SH-SY5Y (cell line): Measurements from ENCODE around the gene FDPS.

Experiments used
- GATA2 ChIP-seq: IDR thresholded peaks from 2 replicates; pipeline ENCODE4 v1.6.1; 2011; ENCODE audit warnings: mild to moderate bottlenecking, low read depth, low read length
- GATA3 ChIP-seq: IDR thresholded peaks from 2 replicates; pipeline ENCODE4 v1.6.1; 2011; ENCODE audit warnings: low read depth, mild to moderate bottlenecking, low read length, moderate library complexity

Gene FDPS

GRCh38 chr1:155277902-155278688, 30.6 kb upstream of the FDPS start:
- TF ChIP-seq GATA2 (no peak), GATA3 (no peak)

DNA sequence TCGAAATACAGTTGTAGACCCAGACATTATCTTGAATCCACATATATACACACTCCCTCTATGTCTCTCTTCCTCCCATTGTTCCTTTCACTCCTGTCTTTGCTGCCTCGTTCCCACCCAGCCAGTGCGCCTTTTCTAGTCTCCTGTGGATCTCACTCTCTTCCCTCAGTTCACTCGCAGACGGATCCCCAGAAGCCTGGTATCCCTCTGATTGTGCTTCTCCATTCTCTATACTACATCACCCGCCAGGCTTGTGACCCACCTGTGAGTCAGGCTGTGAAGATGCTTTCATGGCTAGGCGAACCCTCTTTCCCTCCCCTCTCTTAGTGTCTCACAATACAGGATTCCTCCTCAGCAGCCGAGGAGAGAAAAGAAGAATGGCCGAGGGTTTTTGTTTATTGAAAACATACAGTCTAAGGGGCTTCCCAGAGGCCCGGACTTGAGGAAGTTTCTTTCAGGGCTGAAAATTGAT, 29.9 kb upstream of the FDPS start:
- TF ChIP-seq GATA2 (no peak), GATA3 (no peak)

DNA sequence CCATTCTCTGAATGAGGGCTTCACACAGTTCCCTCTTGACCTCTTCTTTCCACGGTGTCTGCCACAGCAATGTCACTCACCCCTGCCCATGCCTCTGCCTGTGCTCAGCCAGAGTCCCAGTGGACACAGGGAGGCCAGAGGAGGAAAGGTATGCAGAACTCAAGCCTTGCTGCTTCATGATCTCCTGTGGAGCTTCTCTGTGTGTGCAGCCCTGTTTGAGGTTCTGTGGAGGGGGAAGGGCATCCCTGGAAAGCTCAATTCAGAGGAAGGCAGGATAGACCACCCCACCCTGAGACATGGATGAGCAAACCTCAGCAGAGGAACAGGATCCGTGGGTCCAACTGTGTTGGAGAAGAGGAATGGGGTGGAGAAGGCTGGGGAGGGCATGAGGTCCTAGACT, 29.4 kb upstream of the FDPS start:
- no peak for TF ChIP-seq GATA3
- no peak for TF ChIP-seq GATA2

DNA sequence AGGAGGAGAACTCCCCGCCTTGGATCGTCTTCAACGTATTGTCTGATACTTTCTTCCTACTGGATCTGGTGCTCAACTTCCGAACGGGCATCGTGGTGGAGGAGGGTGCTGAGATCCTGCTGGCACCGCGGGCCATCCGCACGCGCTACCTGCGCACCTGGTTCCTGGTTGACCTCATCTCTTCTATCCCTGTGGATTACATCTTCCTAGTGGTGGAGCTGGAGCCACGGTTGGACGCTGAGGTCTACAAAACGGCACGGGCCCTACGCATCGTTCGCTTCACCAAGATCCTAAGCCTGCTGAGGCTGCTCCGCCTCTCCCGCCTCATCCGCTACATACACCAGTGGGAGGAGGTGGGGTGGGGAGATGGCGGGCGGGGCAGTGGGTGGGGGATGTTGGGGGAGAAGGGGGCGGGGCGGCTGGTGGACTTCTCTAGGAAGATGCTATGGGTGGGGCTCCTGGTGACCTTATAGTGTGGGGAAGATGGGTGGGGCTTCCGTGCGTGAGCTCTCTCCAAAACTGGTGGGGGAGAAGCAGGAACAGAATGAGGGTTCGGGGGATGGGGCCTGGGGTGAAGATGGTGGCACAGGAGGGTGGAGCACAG, 26.1 kb upstream of the FDPS start:
- TF ChIP-seq GATA3 (no peak), GATA2 (no peak)

DNA sequence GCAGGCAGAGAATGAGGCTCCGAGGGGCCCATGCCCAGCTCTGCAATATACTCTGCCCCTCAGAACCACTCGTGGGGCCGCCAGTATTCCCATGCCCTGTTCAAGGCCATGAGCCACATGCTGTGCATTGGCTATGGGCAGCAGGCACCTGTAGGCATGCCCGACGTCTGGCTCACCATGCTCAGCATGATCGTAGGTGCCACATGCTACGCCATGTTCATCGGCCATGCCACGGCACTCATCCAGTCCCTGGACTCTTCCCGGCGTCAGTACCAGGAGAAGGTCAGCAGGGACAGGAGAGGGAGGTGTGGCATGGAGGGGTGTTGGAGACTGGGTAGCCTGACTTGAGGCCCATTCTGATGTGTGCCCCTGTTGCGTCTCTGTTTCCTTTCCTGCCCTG, 24.2 kb upstream of the FDPS start:
- TF ChIP-seq GATA2 (no peak), GATA3 (no peak)

DNA sequence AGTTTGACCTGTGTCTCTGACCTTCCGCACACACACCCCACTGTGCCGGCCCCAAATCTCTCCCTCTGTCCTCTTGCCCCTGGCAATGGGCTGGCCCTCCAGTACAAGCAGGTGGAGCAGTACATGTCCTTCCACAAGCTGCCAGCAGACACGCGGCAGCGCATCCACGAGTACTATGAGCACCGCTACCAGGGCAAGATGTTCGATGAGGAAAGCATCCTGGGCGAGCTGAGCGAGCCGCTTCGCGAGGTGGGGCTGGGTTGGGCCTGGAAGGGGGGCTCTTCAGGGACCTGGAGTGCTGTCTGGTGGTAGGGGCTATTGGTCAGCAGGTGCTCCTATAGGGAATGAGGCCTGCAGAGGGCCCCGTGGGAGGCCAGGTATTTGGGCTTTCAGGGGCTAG, 23.6 kb upstream of the FDPS start:
- TF ChIP-seq GATA3 (no peak), GATA2 (no peak)

GRCh38 chr1:155285631-155286044, 23.0 kb upstream of the FDPS start:
- TF ChIP-seq GATA3 (no peak), GATA2 (no peak)

GRCh38 chr1:155286544-155286943, 22.1 kb upstream of the FDPS start:
- no peak for TF ChIP-seq GATA3
- TF ChIP-seq GATA2: no peak

- TF ChIP-seq GATA3 (no peak), GATA2 (no peak)
These were observed 20.6 kb upstream of the FDPS start for GRCh38 chr1:155287987-155288543.

- TF ChIP-seq GATA2 (no peak), GATA3 (no peak)
These were observed 15.4 kb upstream of the FDPS start for GRCh38 chr1:155293086-155293749.

- TF ChIP-seq GATA2: no peak
- TF ChIP-seq GATA3: no peak
These were observed 14.0 kb upstream of the FDPS start for GRCh38 chr1:155294520-155295182.

GRCh38 chr1:155295183-155295941, 13.3 kb upstream of the FDPS start:
- TF ChIP-seq GATA2 (no peak), GATA3 (no peak)

DNA sequence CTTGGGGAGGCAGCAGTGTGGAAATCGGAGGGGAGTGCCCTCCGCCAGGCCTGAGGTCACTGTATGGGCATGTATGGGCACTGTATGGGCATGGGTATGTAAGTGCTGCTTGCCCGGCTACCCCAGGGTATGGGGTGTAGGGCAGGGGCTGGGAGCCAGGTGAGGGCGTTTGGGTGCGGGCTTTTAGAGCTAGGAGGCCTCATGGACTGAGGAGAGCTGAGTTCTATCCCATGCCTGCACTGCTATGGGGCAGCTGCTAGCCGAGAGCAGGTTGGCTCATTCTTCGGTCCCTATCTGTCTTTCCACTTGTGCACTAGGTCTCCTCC, 12.8 kb upstream of the FDPS start:
- TF ChIP-seq GATA2 (no peak), GATA3 (no peak)
